Osteocyte (in vitro differentiated cells): Measurements from ENCODE around the gene ARHGEF26. TPM values are rescaled to one million over a fixed set of nuclear protein-coding genes. Genes with fewer than 3 reads are reported as not detected.

Experiments used
- DNase-seq: peaks from one replicate; pipeline ENCODE4 v3.0.0; 2021; ENCODE audit warnings: mixed read lengths; ENCODE audit not compliant: unreplicated experiment; ENCODE audit errors: extremely low spot score
- H3K27ac Mint-ChIP-seq: one replicate; pipeline ENCODE4 v1.8.0; 2021; ENCODE audit warnings: mild to moderate bottlenecking, mixed read lengths; ENCODE audit not compliant: unreplicated experiment
- H3K27me3 Mint-ChIP-seq: one replicate; pipeline ENCODE4 v1.8.0; 2021; ENCODE audit warnings: mixed read lengths; ENCODE audit not compliant: unreplicated experiment
- H3K36me3 Mint-ChIP-seq: one replicate; pipeline ENCODE4 v1.8.0; 2021; ENCODE audit warnings: mixed read lengths; ENCODE audit not compliant: unreplicated experiment
- H3K4me1 Mint-ChIP-seq: one replicate; pipeline ENCODE4 v1.8.0; 2021; ENCODE audit warnings: mixed read lengths; ENCODE audit not compliant: unreplicated experiment
- H3K4me3 Mint-ChIP-seq: one replicate; pipeline ENCODE4 v1.8.0; 2021; ENCODE audit warnings: mild to moderate bottlenecking, moderate library complexity, mixed read lengths; ENCODE audit not compliant: unreplicated experiment
- H3K9me3 Mint-ChIP-seq: one replicate; pipeline ENCODE4 v1.8.0; 2021; ENCODE audit warnings: mixed read lengths; ENCODE audit not compliant: unreplicated experiment
- total RNA-seq: library from RNA; stranded (reverse); gene quantifications from 2 replicates; pipeline ENCODE4 v1.2.1, GENCODE V29; 2021
- TF ChIP-seq, protein P1 (sequence below): fragments of 200-600 bp; sonication (generic); IDR thresholded peaks from 2 replicates; pipeline ENCODE4 v1.5.0; 2021; ENCODE audit warnings: antibody characterized with exemption, mild to moderate bottlenecking, moderate library complexity

Gene ARHGEF26
- total RNA-seq, 1 donor from 2014 or later, result 5.4 TPM

DNA sequence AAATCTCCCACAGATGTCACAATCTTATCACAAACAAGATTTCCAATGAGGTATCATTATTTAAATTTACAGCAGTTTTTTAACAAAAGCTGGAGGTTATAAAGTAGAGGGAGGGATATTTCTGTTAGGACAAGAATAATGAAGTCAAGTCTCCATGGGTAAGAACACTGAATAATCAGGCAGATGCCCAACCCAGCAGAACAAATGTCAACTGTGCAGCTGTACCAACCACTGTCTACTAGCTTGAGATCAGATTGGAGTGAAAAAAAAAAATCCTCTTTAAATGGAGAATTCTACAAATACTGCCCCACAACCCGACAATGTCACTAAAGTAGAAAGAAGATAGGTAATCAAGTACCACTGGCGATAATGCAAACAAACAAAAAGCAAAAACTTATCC lies 172.8 kb downstream of the ARHGEF26 start:
- Mint-ChIP-seq H3K4me3 (no peak overlapping the region), H3K27ac (no peak overlapping the region), H3K36me3 (peaks cover 54% of the 10 kb centered on the region), H3K9me3 (no peaks in the 10 kb centered on the region), H3K27me3 (no peaks in the 10 kb centered on the region), H3K4me1 (no peaks in the 10 kb centered on the region)
- TF ChIP-seq, protein P1, sequence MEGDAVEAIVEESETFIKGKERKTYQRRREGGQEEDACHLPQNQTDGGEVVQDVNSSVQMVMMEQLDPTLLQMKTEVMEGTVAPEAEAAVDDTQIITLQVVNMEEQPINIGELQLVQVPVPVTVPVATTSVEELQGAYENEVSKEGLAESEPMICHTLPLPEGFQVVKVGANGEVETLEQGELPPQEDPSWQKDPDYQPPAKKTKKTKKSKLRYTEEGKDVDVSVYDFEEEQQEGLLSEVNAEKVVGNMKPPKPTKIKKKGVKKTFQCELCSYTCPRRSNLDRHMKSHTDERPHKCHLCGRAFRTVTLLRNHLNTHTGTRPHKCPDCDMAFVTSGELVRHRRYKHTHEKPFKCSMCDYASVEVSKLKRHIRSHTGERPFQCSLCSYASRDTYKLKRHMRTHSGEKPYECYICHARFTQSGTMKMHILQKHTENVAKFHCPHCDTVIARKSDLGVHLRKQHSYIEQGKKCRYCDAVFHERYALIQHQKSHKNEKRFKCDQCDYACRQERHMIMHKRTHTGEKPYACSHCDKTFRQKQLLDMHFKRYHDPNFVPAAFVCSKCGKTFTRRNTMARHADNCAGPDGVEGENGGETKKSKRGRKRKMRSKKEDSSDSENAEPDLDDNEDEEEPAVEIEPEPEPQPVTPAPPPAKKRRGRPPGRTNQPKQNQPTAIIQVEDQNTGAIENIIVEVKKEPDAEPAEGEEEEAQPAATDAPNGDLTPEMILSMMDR, result no peak
- no peak for DNase-seq

DNA sequence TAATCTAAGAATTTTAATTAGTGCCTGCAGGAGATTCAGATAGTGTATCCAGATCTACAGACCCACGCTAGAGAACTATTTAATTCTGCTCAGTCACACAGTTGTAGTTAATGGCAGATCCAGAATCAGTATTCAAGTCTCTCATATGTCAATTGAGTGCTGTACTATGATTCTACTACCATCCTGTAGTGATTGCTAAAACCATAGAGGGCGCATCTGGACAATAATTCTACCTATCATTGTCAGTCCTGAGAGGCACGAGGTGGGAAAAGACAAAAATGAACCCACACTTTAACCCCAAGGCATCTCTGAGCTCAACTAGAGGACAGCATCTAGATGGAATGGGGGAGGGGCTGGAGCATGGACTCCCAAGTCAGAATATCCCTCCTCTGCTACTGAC lies 180.4 kb downstream of the ARHGEF26 start:
- Mint-ChIP-seq H3K9me3 (no peaks in the 10 kb centered on the region), H3K27ac (no peak overlapping the region), H3K4me1 (no peaks in the 10 kb centered on the region), H3K36me3 (peaks cover 59% of the 10 kb centered on the region), H3K27me3 (no peaks in the 10 kb centered on the region), H3K4me3 (no peak overlapping the region)
- DNase-seq, result no peak
- TF ChIP-seq, protein P1, result no peak

DNA sequence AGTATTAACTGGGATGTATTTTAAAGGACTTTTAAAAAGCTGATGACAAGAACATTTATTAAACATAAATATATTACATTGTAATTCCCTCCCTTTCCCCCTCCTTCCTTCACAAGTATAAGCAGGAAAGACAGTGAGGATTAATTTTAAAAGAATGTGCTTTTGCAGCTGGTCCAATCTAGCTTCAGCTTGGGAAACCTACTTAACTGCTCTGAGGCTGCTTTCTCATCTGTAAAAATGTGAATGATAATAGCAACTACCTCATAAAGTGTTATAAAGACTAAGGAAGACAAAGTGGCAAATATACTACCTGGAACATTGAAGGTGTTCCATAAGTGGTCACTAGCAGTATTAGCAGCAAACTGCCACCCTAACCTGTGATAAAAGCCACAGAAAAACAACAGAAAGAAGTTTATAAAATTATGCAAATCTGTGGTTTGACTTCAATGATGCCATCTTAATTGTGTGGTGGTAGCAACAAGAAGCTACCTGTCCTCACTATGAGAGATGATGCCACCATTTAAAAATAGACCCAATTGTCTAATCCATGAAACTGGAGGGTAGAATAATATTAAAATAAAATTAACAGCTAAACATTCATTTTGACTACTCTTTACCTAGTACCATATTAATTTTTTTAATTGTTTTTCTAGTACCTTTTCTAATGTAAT lies 183.1 kb downstream of the ARHGEF26 start:
- Mint-ChIP-seq H3K4me3 (no peak overlapping the region), H3K27me3 (no peaks in the 10 kb centered on the region), H3K27ac (no peak overlapping the region)

DNA sequence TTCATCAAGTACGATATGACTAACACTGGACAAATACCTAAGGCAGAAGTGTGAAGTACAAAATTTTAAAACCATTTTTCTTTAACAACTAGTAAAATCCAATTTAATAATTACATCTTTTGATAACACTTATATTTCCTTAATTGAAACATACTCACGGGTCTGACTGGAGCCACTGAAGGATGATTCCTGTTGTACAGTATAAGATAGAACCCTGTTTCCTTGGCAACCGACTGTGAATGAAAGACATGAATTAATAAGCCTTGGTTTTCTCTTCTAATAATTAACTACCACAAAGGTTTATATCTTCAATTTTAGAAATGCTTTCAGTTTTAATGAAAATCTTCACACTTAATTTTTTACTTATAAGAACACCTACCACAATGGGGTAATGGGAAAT lies 183.7 kb downstream of the ARHGEF26 start:
- Mint-ChIP-seq H3K4me1 (peaks cover 3% of the 10 kb centered on the region), H3K36me3 (peaks cover 66% of the 10 kb centered on the region), H3K27ac (no peak overlapping the region), H3K9me3 (no peaks in the 10 kb centered on the region), H3K4me3 (no peak overlapping the region), H3K27me3 (no peaks in the 10 kb centered on the region)
- TF ChIP-seq, protein P1, result no peak
- DNase-seq, result no peak

More for the DNA sequence above, 183.1 kb downstream of the ARHGEF26 start:
- no peak for DNase-seq
- TF ChIP-seq, protein P1, result no peak
- H3K9me3 Mint-ChIP-seq, result no peaks in the 10 kb centered on the region
- H3K4me1 Mint-ChIP-seq, result peaks cover 3% of the 10 kb centered on the region
- peaks cover 62% of the 10 kb centered on the region for H3K36me3 Mint-ChIP-seq

DNA sequence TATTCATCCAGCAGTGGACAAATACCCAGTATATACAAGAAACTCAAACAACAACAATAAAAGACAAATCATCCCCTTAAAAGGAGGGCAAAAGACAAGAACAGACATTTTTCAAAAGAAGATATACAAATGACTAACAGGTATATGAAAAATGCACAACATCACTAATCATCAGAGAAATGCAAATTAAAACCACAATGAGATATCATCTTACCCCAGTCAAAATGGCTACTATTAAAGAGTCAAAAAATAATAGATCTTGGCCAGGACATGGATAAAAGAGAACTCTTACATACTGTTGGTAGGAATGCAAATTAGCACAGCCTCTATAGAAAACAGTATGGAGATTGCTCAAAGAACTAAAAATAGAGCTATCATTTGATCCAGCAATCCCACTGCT lies 186.2 kb downstream of the ARHGEF26 start:
- no peak overlapping the region for H3K27ac Mint-ChIP-seq
- H3K4me1 Mint-ChIP-seq, result peaks cover 3% of the 10 kb centered on the region
- H3K27me3 Mint-ChIP-seq, result no peaks in the 10 kb centered on the region
- H3K36me3 Mint-ChIP-seq, result peaks cover 57% of the 10 kb centered on the region
- DNase-seq, result no peak
- no peaks in the 10 kb centered on the region for H3K9me3 Mint-ChIP-seq
- no peak overlapping the region for H3K4me3 Mint-ChIP-seq
- TF ChIP-seq, protein P1, result no peak

Other genes with a start within 250 kb of the ARHGEF26 start
- gene DHX36, start 203.1 kb downstream of the ARHGEF26 start, total RNA-seq, result 61.5 and 68.2 TPM in 2 replicates